ENCODE data around the gene SOHLH1.

GRCh38 chr9:135674977-135675376, 24.3 kb downstream of the SOHLH1 start:
- TF ChIP-seq EZH2 (IDR thresholded peaks at IDR 0.05; ENCODE audit: borderline replicate concordance) (no peak), CTCF (IDR thresholded peaks at IDR 0.05; ENCODE audit: poor library complexity) (no peak)

Measured in hepatocyte (in vitro differentiated cells).